Measurements from ENCODE around the gene CADM2. TPM values are rescaled to one million over a fixed set of nuclear protein-coding genes. Genes with fewer than 3 reads are reported as not detected.

Gene CADM2
- total RNA-seq, 1 experiment from 2014 or later = not detected

DNA sequence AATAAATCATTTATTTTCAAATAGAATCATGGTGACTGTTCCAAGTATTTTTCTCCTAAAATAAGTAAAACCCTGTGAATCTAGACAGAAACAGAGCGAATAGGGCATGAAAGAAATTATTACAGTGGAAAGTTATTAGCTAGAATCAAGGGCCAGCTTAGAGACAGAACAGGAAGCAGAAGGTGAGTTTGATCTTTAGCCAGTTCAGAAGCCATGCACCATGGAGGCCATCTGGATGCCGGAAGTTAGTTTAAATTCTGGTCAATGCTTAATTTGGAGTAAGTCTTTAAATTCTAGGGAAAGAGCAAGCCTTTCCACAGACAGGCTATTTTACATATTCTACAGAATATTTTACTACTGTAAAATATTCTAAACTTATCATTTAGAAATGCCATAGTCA is 574.8 kb downstream of the CADM2 start:
- TF ChIP-seq, protein P1, sequence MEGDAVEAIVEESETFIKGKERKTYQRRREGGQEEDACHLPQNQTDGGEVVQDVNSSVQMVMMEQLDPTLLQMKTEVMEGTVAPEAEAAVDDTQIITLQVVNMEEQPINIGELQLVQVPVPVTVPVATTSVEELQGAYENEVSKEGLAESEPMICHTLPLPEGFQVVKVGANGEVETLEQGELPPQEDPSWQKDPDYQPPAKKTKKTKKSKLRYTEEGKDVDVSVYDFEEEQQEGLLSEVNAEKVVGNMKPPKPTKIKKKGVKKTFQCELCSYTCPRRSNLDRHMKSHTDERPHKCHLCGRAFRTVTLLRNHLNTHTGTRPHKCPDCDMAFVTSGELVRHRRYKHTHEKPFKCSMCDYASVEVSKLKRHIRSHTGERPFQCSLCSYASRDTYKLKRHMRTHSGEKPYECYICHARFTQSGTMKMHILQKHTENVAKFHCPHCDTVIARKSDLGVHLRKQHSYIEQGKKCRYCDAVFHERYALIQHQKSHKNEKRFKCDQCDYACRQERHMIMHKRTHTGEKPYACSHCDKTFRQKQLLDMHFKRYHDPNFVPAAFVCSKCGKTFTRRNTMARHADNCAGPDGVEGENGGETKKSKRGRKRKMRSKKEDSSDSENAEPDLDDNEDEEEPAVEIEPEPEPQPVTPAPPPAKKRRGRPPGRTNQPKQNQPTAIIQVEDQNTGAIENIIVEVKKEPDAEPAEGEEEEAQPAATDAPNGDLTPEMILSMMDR (IDR thresholded peaks at IDR 0.05; ENCODE audit: unreplicated experiment) = no peak
- ChIA-PET POLR2A (no interaction called here), CTCF (no interaction called here)
- no TSS peak for BruUV-seq (replicated peaks)
- H3K4me3 Mint-ChIP-seq (ENCODE audit: unreplicated experiment) = no peak overlapping the region
- no peaks in the 10 kb centered on the region for H3K4me1 Mint-ChIP-seq (ENCODE audit: insufficient read depth, unreplicated experiment)
- no peak for DNase-seq (ENCODE audit: unreplicated experiment)
- no peaks in the 10 kb centered on the region for H3K9me3 Mint-ChIP-seq (ENCODE audit: unreplicated experiment)
- H3K27me3 Mint-ChIP-seq (ENCODE audit: insufficient read depth, unreplicated experiment) = peaks cover 63% of the 10 kb centered on the region
- no peaks in the 10 kb centered on the region for H3K36me3 Mint-ChIP-seq (ENCODE audit: insufficient read depth, unreplicated experiment)
- intact Hi-C loops (cut with micrococcal nuclease) = no loop called here
- H3K27ac Mint-ChIP-seq (ENCODE audit: low read depth, unreplicated experiment) = no peak overlapping the region

DNA sequence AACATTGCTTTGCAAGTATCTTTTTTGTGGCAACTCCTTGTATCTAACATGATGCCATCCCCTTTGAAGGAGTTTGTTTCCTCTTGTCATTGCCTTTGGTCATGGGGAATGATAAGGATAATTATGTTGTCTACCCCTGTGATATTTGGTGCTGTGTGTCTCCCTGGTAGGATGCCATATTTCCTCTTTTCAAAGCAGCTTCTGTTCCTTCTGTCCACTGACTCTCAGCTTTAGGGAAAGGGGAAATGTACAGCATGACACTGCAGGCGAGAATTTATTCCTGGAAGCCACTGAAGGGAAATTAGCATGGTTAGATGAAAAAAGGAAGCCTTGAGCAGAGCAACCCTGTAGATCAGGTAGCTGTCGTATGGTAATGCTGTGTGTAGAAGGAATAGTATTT is 576.7 kb downstream of the CADM2 start:
- DNase-seq (ENCODE audit: unreplicated experiment) = no peak
- TF ChIP-seq, protein P1 (IDR thresholded peaks at IDR 0.05; ENCODE audit: unreplicated experiment) = no peak
- ChIA-PET POLR2A (interaction anchor here (0.7 kb wide), 1 partner anchor 1693 kb away, joined by 3 read pairs; no protein-coding TSS in a partner anchor), CTCF (interaction anchor here (0.6 kb wide), 1 partner anchor 164 kb away, joined by 3 read pairs; no protein-coding TSS in a partner anchor)
- no TSS peak for BruUV-seq (replicated peaks)
- no peaks in the 10 kb centered on the region for H3K9me3 Mint-ChIP-seq (ENCODE audit: unreplicated experiment)
- no peak overlapping the region for H3K4me3 Mint-ChIP-seq (ENCODE audit: unreplicated experiment)
- no peak overlapping the region for H3K27ac Mint-ChIP-seq (ENCODE audit: low read depth, unreplicated experiment)
- peaks cover 64% of the 10 kb centered on the region for H3K27me3 Mint-ChIP-seq (ENCODE audit: insufficient read depth, unreplicated experiment)
- no peaks in the 10 kb centered on the region for H3K36me3 Mint-ChIP-seq (ENCODE audit: insufficient read depth, unreplicated experiment)
- intact Hi-C loops (cut with micrococcal nuclease) = no loop called here
- H3K4me1 Mint-ChIP-seq (ENCODE audit: insufficient read depth, unreplicated experiment) = no peaks in the 10 kb centered on the region

DNA sequence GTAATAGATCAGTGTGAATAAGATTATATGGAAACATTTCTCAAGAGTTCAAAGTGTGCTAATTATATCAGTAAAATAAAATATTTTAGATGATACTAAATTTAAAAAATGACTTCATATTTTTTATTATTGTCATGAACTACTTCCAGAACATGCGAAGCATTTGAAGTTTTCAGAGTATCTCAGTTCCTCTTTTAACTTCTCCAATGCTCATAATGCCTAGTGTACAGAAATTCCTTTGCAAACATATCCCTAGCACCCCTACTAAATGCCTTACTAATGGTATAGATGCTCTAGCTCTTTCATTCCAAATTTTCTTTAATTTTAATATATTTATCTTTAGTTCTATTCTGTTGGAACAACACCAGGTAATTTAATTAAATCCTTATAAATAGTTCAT is 580.4 kb downstream of the CADM2 start:
- H3K27ac Mint-ChIP-seq (ENCODE audit: low read depth, unreplicated experiment) = no peak overlapping the region
- peaks cover 55% of the 10 kb centered on the region for H3K27me3 Mint-ChIP-seq (ENCODE audit: insufficient read depth, unreplicated experiment)
- TF ChIP-seq, protein P1 (IDR thresholded peaks at IDR 0.05; ENCODE audit: unreplicated experiment) = no peak
- CTCF ChIA-PET = interaction anchor here (0.6 kb wide), 1 partner anchor 66 kb away, joined by 3 read pairs; no protein-coding TSS in a partner anchor
- no peaks in the 10 kb centered on the region for H3K4me1 Mint-ChIP-seq (ENCODE audit: insufficient read depth, unreplicated experiment)
- no peak overlapping the region for H3K4me3 Mint-ChIP-seq (ENCODE audit: unreplicated experiment)
- intact Hi-C loops (cut with micrococcal nuclease) = no loop called here
- POLR2A ChIA-PET = no interaction called here
- no peak for DNase-seq (ENCODE audit: unreplicated experiment)
- no peaks in the 10 kb centered on the region for H3K36me3 Mint-ChIP-seq (ENCODE audit: insufficient read depth, unreplicated experiment)
- no peaks in the 10 kb centered on the region for H3K9me3 Mint-ChIP-seq (ENCODE audit: unreplicated experiment)
- BruUV-seq (replicated peaks) = no TSS peak

DNA sequence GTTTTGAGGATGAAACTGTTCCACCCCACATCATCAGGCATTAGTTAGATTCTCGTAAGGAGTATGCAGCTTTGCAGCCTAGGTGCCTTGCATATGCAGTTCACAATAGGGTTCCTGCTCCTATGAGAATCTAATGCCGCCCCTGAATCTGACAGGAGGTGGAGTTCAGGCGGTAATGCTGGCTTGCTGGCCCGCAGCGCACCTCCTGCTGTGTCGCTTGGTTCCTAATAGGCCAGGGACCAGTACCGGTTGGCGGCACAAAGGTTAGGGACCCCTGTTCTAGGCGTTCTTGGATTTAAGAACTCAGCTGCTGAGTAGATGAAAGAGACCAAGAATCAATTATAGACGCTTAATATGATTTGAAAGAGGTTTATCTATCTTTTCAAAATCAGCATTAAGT is 595.4 kb downstream of the CADM2 start:
- CTCF ChIA-PET = no interaction called here
- no peak overlapping the region for H3K27ac Mint-ChIP-seq (ENCODE audit: low read depth, unreplicated experiment)
- no peaks in the 10 kb centered on the region for H3K4me1 Mint-ChIP-seq (ENCODE audit: insufficient read depth, unreplicated experiment)
- no peaks in the 10 kb centered on the region for H3K9me3 Mint-ChIP-seq (ENCODE audit: unreplicated experiment)
- H3K36me3 Mint-ChIP-seq (ENCODE audit: insufficient read depth, unreplicated experiment) = no peaks in the 10 kb centered on the region
- no peak overlapping the region for H3K4me3 Mint-ChIP-seq (ENCODE audit: unreplicated experiment)
- TF ChIP-seq, protein P1 (IDR thresholded peaks at IDR 0.05; ENCODE audit: unreplicated experiment) = no peak
- BruUV-seq (replicated peaks) = no TSS peak
- H3K27me3 Mint-ChIP-seq (ENCODE audit: insufficient read depth, unreplicated experiment) = peaks cover 24% of the 10 kb centered on the region
- DNase-seq (ENCODE audit: unreplicated experiment) = no peak
- POLR2A ChIA-PET = no interaction called here
- intact Hi-C loops (cut with micrococcal nuclease) = no loop called here

Data from MCF 10A (cell line).